Spleen (tissue), 11 donors: ENCODE data around the gene ANO2. TPM values are rescaled to one million over a fixed set of nuclear protein-coding genes. Genes with fewer than 3 reads are reported as not detected.

Experiments used
- DNase-seq: peaks from one replicate; pipeline ENCODE4 v3.0.0-alpha.2; 2020
- H3K27ac ChIP-seq, 8 donors: fragments of 200-600 bp; sonication (generic) in 7 of 8; 1 replicate in 4 of 8; 2 replicates in 4 of 8; pipeline versions ENCODE4 v1.5.0 to v1.8.0; 2016 to 2021; ENCODE audit warnings: inconsistent platforms in 4 of 8, mild to moderate bottlenecking in 4 of 8, moderate library complexity in 1 of 8
- H3K27me3 ChIP-seq, 7 donors: fragments of 200-600 bp; sonication (generic) in 6 of 7; replicated peaks in 1 of 7; 1 replicate in 4 of 7; 2 replicates in 3 of 7; pipeline versions ENCODE4 v1.5.0 to v1.8.0; 2016 to 2021; ENCODE audit warnings: inconsistent platforms in 3 of 7, mild to moderate bottlenecking in 1 of 7
- H3K36me3 ChIP-seq, 6 donors: fragments of 200-600 bp; sonication (generic) in 5 of 6; 1 replicate in 4 of 6; 2 replicates in 2 of 6; pipeline versions ENCODE4 v1.5.0 to v1.8.0; 2016 to 2021; ENCODE audit warnings: inconsistent platforms in 2 of 6
- H3K4me1 ChIP-seq, 6 donors: fragments of 200-600 bp; sonication (generic) in 5 of 6; 1 replicate in 3 of 6; 2 replicates in 3 of 6; pipeline versions ENCODE4 v1.5.0 to v1.8.0; 2016 to 2021; ENCODE audit warnings: inconsistent platforms in 3 of 6
- H3K4me3 ChIP-seq, 8 donors: fragments of 200-600 bp; sonication (generic) in 7 of 8; 1 replicate in 4 of 8; 2 replicates in 4 of 8; pipeline versions ENCODE4 v1.5.0 to v1.8.0; 2016 to 2021; ENCODE audit warnings: inconsistent platforms in 4 of 8, mild to moderate bottlenecking in 4 of 8, moderate library complexity in 2 of 8
- H3K9me3 ChIP-seq, 8 donors: fragments of 200-600 bp; sonication (generic) in 7 of 8; 1 replicate in 4 of 8; 2 replicates in 4 of 8; pipeline versions ENCODE4 v1.5.0 to v1.8.0; 2016 to 2021; ENCODE audit warnings: inconsistent platforms in 4 of 8
- CTCF ChIP-seq, 11 experiments: fragments of 200-600 bp in 7 of 11; fragments of 450-650 bp in 4 of 11; sonication (generic) in 4 of 11; IDR thresholded peaks in 8 of 11; conservative IDR thresholded peaks in 3 of 11; 1 replicate in 7 of 11; 2 replicates in 4 of 11; pipeline versions ENCODE4 v1.4.0 to v1.8.0; 2016 to 2021; ENCODE audit warnings: antibody characterized with exemption in 11 of 11, inconsistent platforms in 4 of 11, mild to moderate bottlenecking in 1 of 11
- POLR2A ChIP-seq, 3 donors: fragments of 450-650 bp; IDR thresholded peaks; one replicate each; pipeline ENCODE4 v1.5.1; 2017; ENCODE audit warnings: antibody characterized with exemption in 3 of 3, mild to moderate bottlenecking in 1 of 3
- POLR2AphosphoS5 ChIP-seq, 3 donors: sonication (generic); formaldehyde crosslinking; IDR thresholded peaks; one replicate each; pipeline ENCODE4 v1.5.1; 2017; ENCODE audit warnings: antibody characterized with exemption in 3 of 3
- WGBS, 5 donors: extraction: QIAGEN DNeasy Blood & Tissue Kit in 3 of 5; methylation state at CpG; one replicate each; pipeline versions ENCODE4 v1.1.5 to v1.1.7; 2013 to 2018; 5-methylcytosine and 5-hydroxymethylcytosine counted together
- intact Hi-C: fragments of 100-400 bp; cut with DNase I; formaldehyde crosslinking; loops from one replicate; pipeline ENCODE4 v1.15.0; 2023; ENCODE audit warnings: low total_unique reads
- polyA plus RNA-seq, 3 donors: library from polyadenylated mRNA; stranded (reverse); fragments of 200-250 nt; gene quantifications; one replicate each; pipeline ENCODE4 v1.2.1, GENCODE V29; 2013
- total RNA-seq, 7 donors: library from RNA; depleted of rRNA in 3 of 7; stranded (reverse); fragments of >200 nt in 3 of 7; fragmentation: NEBNext Ultra II Directional in 4 of 7; extraction: Animal tissue kit (Norgen Biotek cat#: 25700) in 4 of 7; gene quantifications; one replicate each; pipeline versions ENCODE4 v1.1.0 to v1.2.1, GENCODE V29; 2016 to 2021
- donor health status: healthy with polysubstance abuse.
- donor health status: DM: no; HTN: no; CAD: no; lungs with moderate emphysema.
- donor health status: DM: no; HTN: no; CAD: no.
- donor health status: Bipolar disorder and iron deficiency.
- donor health status: healthy.
- donor health status: DM: no; HTN: no; CAD: no.
- donor health status: DM: yes; HTN: yes; CAD: no.

ANO2 gene
- total and polyA plus RNA-seq, 10 donors: 1.1 to 35.1 (median 14.2) TPM

- TF ChIP-seq POLR2AphosphoS5 (IDR thresholded peaks at IDR 0.05) (no peak), CTCF (IDR thresholded peaks at IDR 0.05 in 8 of 11, conservative IDR thresholded peaks at IDR 0.05 in 3 of 11) (no peak), POLR2A (IDR thresholded peaks at IDR 0.05) (no peak)
- H3K36me3 ChIP-seq: no peaks in the 10 kb centered on the region
- H3K4me3 ChIP-seq: no peak overlapping the region
- no peaks in the 10 kb centered on the region for H3K9me3 ChIP-seq
- no peak for DNase-seq
- H3K27ac ChIP-seq: no peak overlapping the region
- intact Hi-C loops: no loop called here
- WGBS, 5 donors: 60 to 92% (median 69%) methylated on average over 2 of the region's 2 CpGs
- no peaks in the 10 kb centered on the region for H3K4me1 ChIP-seq
- no peaks in the 10 kb centered on the region for H3K27me3 ChIP-seq
These were observed 209.0 kb downstream of the ANO2 start for GRCh38 chr12:5736016-5736415.

GRCh38 chr12:5733916-5734315 is 211.1 kb downstream of the ANO2 start:
- 82 to 90% (median 88%) methylated on average over 5 of the region's 5 CpGs for WGBS, 5 donors

GRCh38 chr12:5733136-5733755 is 211.8 kb downstream of the ANO2 start:
- intact Hi-C loops: no loop called here
- no peak for TF ChIP-seq CTCF (IDR thresholded peaks at IDR 0.05 in 8 of 11, conservative IDR thresholded peaks at IDR 0.05 in 3 of 11)
- no peak for TF ChIP-seq POLR2A (IDR thresholded peaks at IDR 0.05)
- no peak for TF ChIP-seq POLR2AphosphoS5 (IDR thresholded peaks at IDR 0.05)
- Histone ChIP-seq H3K27me3 (no peaks in the 10 kb centered on the region), H3K4me1 (no peaks in the 10 kb centered on the region), H3K9me3 (no peaks in the 10 kb centered on the region), H3K4me3 (no peak overlapping the region), H3K27ac (no peak overlapping the region), H3K36me3 (no peaks in the 10 kb centered on the region)
- no peak for DNase-seq
- 80 to 92% (median 87%) methylated on average over 11 of the region's 11 CpGs for WGBS, 5 donors

More at GRCh38 chr12:5733916-5734315, 211.1 kb downstream of the ANO2 start:
- intact Hi-C loops: no loop called here
- Histone ChIP-seq H3K4me3 (no peak overlapping the region), H3K27ac (no peak overlapping the region), H3K27me3 (no peaks in the 10 kb centered on the region), H3K9me3 (no peaks in the 10 kb centered on the region), H3K4me1 (no peaks in the 10 kb centered on the region), H3K36me3 (no peaks in the 10 kb centered on the region)
- TF ChIP-seq CTCF (IDR thresholded peaks at IDR 0.05 in 8 of 11, conservative IDR thresholded peaks at IDR 0.05 in 3 of 11) (no peak), POLR2A (IDR thresholded peaks at IDR 0.05) (no peak), POLR2AphosphoS5 (IDR thresholded peaks at IDR 0.05) (no peak)
- no peak for DNase-seq

- 92 to 94% (median 93%) methylated on average over 7 of the region's 7 CpGs for WGBS, 5 donors
- DNase-seq: no peak
- Histone ChIP-seq H3K36me3 (no peaks in the 10 kb centered on the region), H3K27ac (no peak overlapping the region), H3K4me1 (no peaks in the 10 kb centered on the region), H3K4me3 (no peak overlapping the region), H3K27me3 (no peaks in the 10 kb centered on the region), H3K9me3 (no peaks in the 10 kb centered on the region)
- intact Hi-C loops: no loop called here
- TF ChIP-seq CTCF (IDR thresholded peaks at IDR 0.05 in 8 of 11, conservative IDR thresholded peaks at IDR 0.05 in 3 of 11): no peak
- no peak for TF ChIP-seq POLR2A (IDR thresholded peaks at IDR 0.05)
- TF ChIP-seq POLR2AphosphoS5 (IDR thresholded peaks at IDR 0.05): no peak
These were observed 214.1 kb downstream of the ANO2 start for GRCh38 chr12:5730962-5731361.
